Measurements from ENCODE around the gene ZNF750. TPM values are rescaled to one million over a fixed set of nuclear protein-coding genes. Genes with fewer than 3 reads are reported as not detected.

ZNF750 gene
- total and polyA plus RNA-seq, 8 donors = 9.5 TPM; not detected in 7

- H3K4me3 ChIP-seq = no peak overlapping the region
- no peaks in the 10 kb centered on the region for H3K9me3 ChIP-seq
- H3K27ac ChIP-seq = peak overlapping the region in 4 of 5 donors; percentile 12 to 71 (median 32)
- DNase-seq = no peak
- peaks cover 15 to 43% (median 31%) of the 10 kb centered on the region in 4 donors for H3K36me3 ChIP-seq
- intact Hi-C loops (cut with DNase I; ENCODE audit: low total_unique reads) = no loop called here
- H3K27me3 ChIP-seq = no peaks in the 10 kb centered on the region
- TF ChIP-seq EP300 (IDR thresholded peaks at IDR 0.05) (no peak), POLR2A (IDR thresholded peaks at IDR 0.05) (no peak), CTCF (IDR thresholded peaks at IDR 0.05) (no peak), POLR2AphosphoS5 (IDR thresholded peaks at IDR 0.05) (no peak)
- WGBS, 5 donors = 84 to 89% (median 86%) methylated on average over 32 to 41 of the region's 41 CpGs
- H3K4me1 ChIP-seq = peaks cover 28 to 48% (median 38%) of the 10 kb centered on the region in 4 donors
These were observed 32.1 kb upstream of the ZNF750 start for GRCh38 chr17:82871776-82872561.

GRCh38 chr17:82871056-82871775 lies 31.4 kb upstream of the ZNF750 start:
- peak in 1 of 2 donors; percentile 52 for DNase-seq
- Histone ChIP-seq H3K27me3 (no peaks in the 10 kb centered on the region), H3K27ac (peak overlapping the region in 3 of 5 donors; percentile 15 to 71 (median 50)), H3K4me1 (peaks cover 25 to 46% (median 36%) of the 10 kb centered on the region in 4 donors), H3K9me3 (no peaks in the 10 kb centered on the region), H3K36me3 (peaks cover 15 to 43% (median 31%) of the 10 kb centered on the region in 4 donors), H3K4me3 (no peak overlapping the region)
- intact Hi-C loops (cut with DNase I; ENCODE audit: low total_unique reads) = no loop called here
- TF ChIP-seq POLR2AphosphoS5 (IDR thresholded peaks at IDR 0.05) (no peak), EP300 (IDR thresholded peaks at IDR 0.05) (no peak), POLR2A (IDR thresholded peaks at IDR 0.05) (no peak)
- 84 to 93% (median 89%) methylated on average over 17 to 31 of the region's 31 CpGs for WGBS, 5 donors

GRCh38 chr17:82870541-82870940 lies 30.7 kb upstream of the ZNF750 start:
- TF ChIP-seq POLR2A (IDR thresholded peaks at IDR 0.05) = no peak
- TF ChIP-seq CTCF (IDR thresholded peaks at IDR 0.05) = no peak
- WGBS, 5 donors = 93 to 97% (median 96%) methylated on average over 14 of the region's 14 CpGs
- intact Hi-C loops (cut with DNase I; ENCODE audit: low total_unique reads) = no loop called here
- H3K27me3 ChIP-seq = no peaks in the 10 kb centered on the region
- H3K27ac ChIP-seq = peak overlapping the region in 1 of 5 donors; percentile 71
- H3K4me3 ChIP-seq = no peak overlapping the region
- H3K4me1 ChIP-seq = peaks cover 19 to 46% (median 29%) of the 10 kb centered on the region in 4 donors
- H3K36me3 ChIP-seq = peaks cover 15 to 43% (median 31%) of the 10 kb centered on the region in 4 donors
- no peak for DNase-seq
- H3K9me3 ChIP-seq = no peaks in the 10 kb centered on the region

GRCh38 chr17:82870091-82870491 lies 30.3 kb upstream of the ZNF750 start:
- Histone ChIP-seq H3K4me3 (no peak overlapping the region), H3K27ac (no peak overlapping the region), H3K27me3 (no peaks in the 10 kb centered on the region), H3K4me1 (peaks cover 14 to 46% (median 26%) of the 10 kb centered on the region in 4 donors), H3K36me3 (peaks cover 15 to 43% (median 31%) of the 10 kb centered on the region in 4 donors), H3K9me3 (no peaks in the 10 kb centered on the region)
- intact Hi-C loops (cut with DNase I; ENCODE audit: low total_unique reads) = no loop called here
- 92 to 95% (median 93%) methylated on average over 32 to 35 of the region's 35 CpGs for WGBS, 5 donors
- no peak for TF ChIP-seq CTCF (IDR thresholded peaks at IDR 0.05)
- no peak for TF ChIP-seq EP300 (IDR thresholded peaks at IDR 0.05)
- no peak for TF ChIP-seq POLR2AphosphoS5 (IDR thresholded peaks at IDR 0.05)
- no peak for TF ChIP-seq POLR2A (IDR thresholded peaks at IDR 0.05)
- no peak for DNase-seq
